WTC11 (cell line): ENCODE measurements around the gene ELK3. TPM values are rescaled to one million over a fixed set of nuclear protein-coding genes. Genes with fewer than 3 reads are reported as not detected.

Source experiments
- ATAC-seq: fragments of 200-7000 bp; cut with Tn5 transposase; 2 replicates; pipeline ENCODE4 v1.10.0; 2021; ENCODE audit warnings: mild to moderate bottlenecking, moderate library complexity
- CTCF ChIA-PET: fragments of 300-600 bp; sonication (Branson Sonifier 250); formaldehyde crosslinking; loops from one replicate; lab custom pipeline; 2021; ENCODE audit warnings: antibody characterized with exemption; lab: Charles Lee
- POLR2A ChIA-PET: fragments of 350-600 bp; sonication (Branson Sonifier 250); formaldehyde crosslinking; loops from one replicate; lab custom pipeline; 2021; ENCODE audit warnings: antibody characterized with exemption; lab: Charles Lee
- DNase-seq: peaks from one replicate; pipeline ENCODE4 v3.0.0; 2021; ENCODE audit warnings: low spot score
- H3K27ac Mint-ChIP-seq: 2 replicates; pipeline ENCODE4 v1.8.0; 2021; ENCODE audit warnings: mixed read lengths
- H3K27me3 Mint-ChIP-seq: 2 replicates; pipeline ENCODE4 v1.8.0; 2021; ENCODE audit warnings: low read depth, mild to moderate bottlenecking, moderate library complexity, mixed read lengths
- H3K36me3 Mint-ChIP-seq: 2 replicates; pipeline ENCODE4 v1.8.0; 2021; ENCODE audit warnings: mixed read lengths
- H3K4me1 Mint-ChIP-seq: 2 replicates; pipeline ENCODE4 v1.8.0; 2022; ENCODE audit warnings: mixed read lengths
- H3K4me3 Mint-ChIP-seq: 2 replicates; pipeline ENCODE4 v1.8.0; 2021; ENCODE audit warnings: mild to moderate bottlenecking, moderate library complexity, mixed read lengths
- H3K9me3 Mint-ChIP-seq: 2 replicates; pipeline ENCODE4 v1.8.0; 2021; ENCODE audit warnings: mixed read lengths
- CREM ChIP-seq: sonication (generic); formaldehyde crosslinking; IDR thresholded peaks from 2 replicates; pipeline ENCODE4 v1.8.1; 2022; ENCODE audit warnings: mild to moderate bottlenecking, missing genetic modification reagents, moderate library complexity
- FOXJ3 ChIP-seq: sonication (generic); formaldehyde crosslinking; IDR thresholded peaks from 2 replicates; pipeline ENCODE4 v1.9.0; 2021; ENCODE audit warnings: missing genetic modification reagents, mild to moderate bottlenecking, borderline replicate concordance
- FOXK1 ChIP-seq: sonication (generic); formaldehyde crosslinking; IDR thresholded peaks from 2 replicates; pipeline ENCODE4 v1.8.0; 2022; ENCODE audit warnings: mild to moderate bottlenecking, moderate library complexity, missing genetic modification reagents
- HMGA2 ChIP-seq: fragments of 250-450 bp; sonication (Bioruptor Pico); IDR thresholded peaks from 2 replicates; pipeline ENCODE4 v1.4.0; 2021; ENCODE audit warnings: mild to moderate bottlenecking, moderate library complexity
- NFATC4 ChIP-seq: fragments of 250-450 bp; sonication (Bioruptor Pico); IDR thresholded peaks from 2 replicates; pipeline ENCODE4 v1.9.0; 2021; ENCODE audit warnings: mild to moderate bottlenecking
- NR1H2 ChIP-seq: sonication (generic); formaldehyde crosslinking; IDR thresholded peaks from 2 replicates; pipeline ENCODE4 v1.9.0; 2021; ENCODE audit warnings: mild to moderate bottlenecking, moderate library complexity, missing genetic modification reagents
- NR2C2 ChIP-seq: sonication (generic); formaldehyde crosslinking; IDR thresholded peaks from 2 replicates; pipeline ENCODE4 v1.8.0; 2022; ENCODE audit warnings: mild to moderate bottlenecking, missing genetic modification reagents
- OVOL2 ChIP-seq: fragments of 250-450 bp; sonication (Bioruptor Pico); IDR thresholded peaks from 2 replicates; pipeline ENCODE4 v1.9.0; 2021; ENCODE audit warnings: mild to moderate bottlenecking, borderline replicate concordance
- TCF7 ChIP-seq: sonication (generic); formaldehyde crosslinking; IDR thresholded peaks from 2 replicates; pipeline ENCODE4 v1.8.0; 2022; ENCODE audit warnings: mild to moderate bottlenecking, low read depth, missing genetic modification reagents, moderate library complexity
- total RNA-seq: library from RNA; stranded (reverse); gene quantifications from 3 replicates; pipeline ENCODE4 v1.2.3, GENCODE V29; 2021
- TF ChIP-seq, protein P1 (sequence below): fragments of 200-600 bp; IDR thresholded peaks from 2 replicates; pipeline ENCODE4 v1.8.0; 2022; ENCODE audit warnings: antibody characterized with exemption
- TF ChIP-seq, protein P2 (sequence below): fragments of 250-450 bp; sonication (Bioruptor Pico); IDR thresholded peaks from 2 replicates; pipeline ENCODE4 v1.9.0; 2021; ENCODE audit warnings: moderate library complexity, mild to moderate bottlenecking, inconsistent platforms, borderline replicate concordance
- TF ChIP-seq, protein P3 (sequence below): sonication (generic); formaldehyde crosslinking; IDR thresholded peaks from 2 replicates; pipeline ENCODE4 v1.8.1; 2022; ENCODE audit warnings: mild to moderate bottlenecking, moderate library complexity, missing genetic modification reagents
- TF ChIP-seq, protein P4 (sequence below): sonication (generic); formaldehyde crosslinking; IDR thresholded peaks from 2 replicates; pipeline ENCODE4 v1.8.1; 2023; ENCODE audit warnings: mild to moderate bottlenecking, missing genetic modification reagents
- TF ChIP-seq, protein P5 (sequence below): sonication (generic); formaldehyde crosslinking; IDR thresholded peaks from 2 replicates; pipeline ENCODE4 v1.8.0; 2022; ENCODE audit warnings: mild to moderate bottlenecking, missing genetic modification reagents
- TF ChIP-seq, protein P6 (sequence below): fragments of 250-450 bp; sonication (Bioruptor Pico); IDR thresholded peaks from 2 replicates; pipeline ENCODE4 v2.1.2; 2022; ENCODE audit warnings: mild to moderate bottlenecking, moderate library complexity
- TF ChIP-seq, protein P7 (sequence below): fragments of 250-450 bp; sonication (Bioruptor Pico); IDR thresholded peaks from 2 replicates; pipeline ENCODE4 v1.9.0; 2021; ENCODE audit warnings: mild to moderate bottlenecking, borderline replicate concordance
- TF ChIP-seq, protein P8 (sequence below): sonication (generic); formaldehyde crosslinking; IDR thresholded peaks from 2 replicates; pipeline ENCODE4 v1.8.1; 2023; ENCODE audit warnings: mild to moderate bottlenecking, moderate library complexity, missing genetic modification reagents
- TF ChIP-seq, protein P9 (sequence below): fragments of 250-450 bp; sonication (Bioruptor Pico); IDR thresholded peaks from 2 replicates; pipeline ENCODE4 v1.9.0; 2021; ENCODE audit warnings: mild to moderate bottlenecking

ELK3 gene
- total RNA-seq, 1 experiment from 2014 or later, result 16.5 TPM

DNA sequence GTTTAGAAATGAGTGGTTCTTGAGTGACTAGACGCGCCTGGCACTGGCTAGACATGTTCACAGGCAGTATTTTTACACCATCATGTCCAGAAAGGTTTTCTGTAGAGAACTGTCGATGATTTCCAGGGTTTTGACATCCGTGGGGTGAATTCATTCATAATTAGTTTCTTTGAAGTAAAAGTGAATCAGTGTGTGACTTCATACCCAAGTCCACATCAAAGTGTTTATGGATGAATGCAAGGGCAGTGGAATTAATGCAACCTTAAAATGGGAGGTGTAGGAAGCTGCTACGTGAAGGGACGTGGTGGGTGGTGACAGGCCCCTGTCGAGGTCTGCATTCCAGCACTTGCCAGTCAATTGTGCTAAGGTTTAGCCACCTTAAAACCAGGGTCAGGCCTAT is 38.4 kb upstream of the ELK3 start:
- Mint-ChIP-seq H3K4me1 (peaks cover 16% of the 10 kb centered on the region), H3K36me3 (no peaks in the 10 kb centered on the region), H3K4me3 (no peak overlapping the region), H3K9me3 (peaks cover 7% of the 10 kb centered on the region), H3K27ac (no peak overlapping the region), H3K27me3 (no peaks in the 10 kb centered on the region)
- ChIA-PET CTCF (no interaction called here), POLR2A (no interaction called here)
- ATAC-seq (no peak), DNase-seq (no peak)
- TF ChIP-seq, protein P1, sequence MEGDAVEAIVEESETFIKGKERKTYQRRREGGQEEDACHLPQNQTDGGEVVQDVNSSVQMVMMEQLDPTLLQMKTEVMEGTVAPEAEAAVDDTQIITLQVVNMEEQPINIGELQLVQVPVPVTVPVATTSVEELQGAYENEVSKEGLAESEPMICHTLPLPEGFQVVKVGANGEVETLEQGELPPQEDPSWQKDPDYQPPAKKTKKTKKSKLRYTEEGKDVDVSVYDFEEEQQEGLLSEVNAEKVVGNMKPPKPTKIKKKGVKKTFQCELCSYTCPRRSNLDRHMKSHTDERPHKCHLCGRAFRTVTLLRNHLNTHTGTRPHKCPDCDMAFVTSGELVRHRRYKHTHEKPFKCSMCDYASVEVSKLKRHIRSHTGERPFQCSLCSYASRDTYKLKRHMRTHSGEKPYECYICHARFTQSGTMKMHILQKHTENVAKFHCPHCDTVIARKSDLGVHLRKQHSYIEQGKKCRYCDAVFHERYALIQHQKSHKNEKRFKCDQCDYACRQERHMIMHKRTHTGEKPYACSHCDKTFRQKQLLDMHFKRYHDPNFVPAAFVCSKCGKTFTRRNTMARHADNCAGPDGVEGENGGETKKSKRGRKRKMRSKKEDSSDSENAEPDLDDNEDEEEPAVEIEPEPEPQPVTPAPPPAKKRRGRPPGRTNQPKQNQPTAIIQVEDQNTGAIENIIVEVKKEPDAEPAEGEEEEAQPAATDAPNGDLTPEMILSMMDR, result no peak
- TF ChIP-seq FOXK1, result no peak
- no peak for TF ChIP-seq HMGA2 (CRISPR knock-in tag)
- TF ChIP-seq OVOL2 (CRISPR knock-in tag), result no peak
- TF ChIP-seq, protein P2, sequence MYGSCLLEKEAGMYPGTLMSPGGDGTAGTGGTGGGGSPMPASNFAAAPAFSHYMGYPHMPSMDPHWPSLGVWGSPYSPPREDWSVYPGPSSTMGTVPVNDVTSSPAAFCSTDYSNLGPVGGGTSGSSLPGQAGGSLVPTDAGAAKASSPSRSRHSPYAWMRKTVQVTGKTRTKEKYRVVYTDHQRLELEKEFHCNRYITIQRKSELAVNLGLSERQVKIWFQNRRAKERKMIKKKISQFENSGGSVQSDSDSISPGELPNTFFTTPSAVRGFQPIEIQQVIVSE (CRISPR knock-in tag), result no peak
- no peak for TF ChIP-seq NR1H2 (CRISPR knock-in tag)
- no peak for TF ChIP-seq FOXJ3 (CRISPR knock-in tag)
- no peak for TF ChIP-seq CREM
- TF ChIP-seq, protein P3, sequence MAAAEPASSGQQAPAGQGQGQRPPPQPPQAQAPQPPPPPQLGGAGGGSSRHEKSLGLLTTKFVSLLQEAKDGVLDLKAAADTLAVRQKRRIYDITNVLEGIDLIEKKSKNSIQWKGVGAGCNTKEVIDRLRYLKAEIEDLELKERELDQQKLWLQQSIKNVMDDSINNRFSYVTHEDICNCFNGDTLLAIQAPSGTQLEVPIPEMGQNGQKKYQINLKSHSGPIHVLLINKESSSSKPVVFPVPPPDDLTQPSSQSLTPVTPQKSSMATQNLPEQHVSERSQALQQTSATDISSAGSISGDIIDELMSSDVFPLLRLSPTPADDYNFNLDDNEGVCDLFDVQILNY (CRISPR knock-in tag), result no peak
- TF ChIP-seq, protein P4, sequence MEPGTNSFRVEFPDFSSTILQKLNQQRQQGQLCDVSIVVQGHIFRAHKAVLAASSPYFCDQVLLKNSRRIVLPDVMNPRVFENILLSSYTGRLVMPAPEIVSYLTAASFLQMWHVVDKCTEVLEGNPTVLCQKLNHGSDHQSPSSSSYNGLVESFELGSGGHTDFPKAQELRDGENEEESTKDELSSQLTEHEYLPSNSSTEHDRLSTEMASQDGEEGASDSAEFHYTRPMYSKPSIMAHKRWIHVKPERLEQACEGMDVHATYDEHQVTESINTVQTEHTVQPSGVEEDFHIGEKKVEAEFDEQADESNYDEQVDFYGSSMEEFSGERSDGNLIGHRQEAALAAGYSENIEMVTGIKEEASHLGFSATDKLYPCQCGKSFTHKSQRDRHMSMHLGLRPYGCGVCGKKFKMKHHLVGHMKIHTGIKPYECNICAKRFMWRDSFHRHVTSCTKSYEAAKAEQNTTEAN, result no peak
- TF ChIP-seq NR2C2 (CRISPR knock-in tag), result no peak
- TF ChIP-seq TCF7 (CRISPR knock-in tag), result no peak
- TF ChIP-seq NFATC4 (CRISPR knock-in tag), result no peak
- TF ChIP-seq, protein P5, sequence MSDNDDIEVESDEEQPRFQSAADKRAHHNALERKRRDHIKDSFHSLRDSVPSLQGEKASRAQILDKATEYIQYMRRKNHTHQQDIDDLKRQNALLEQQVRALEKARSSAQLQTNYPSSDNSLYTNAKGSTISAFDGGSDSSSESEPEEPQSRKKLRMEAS (CRISPR knock-in tag), result no peak
- TF ChIP-seq, protein P6, sequence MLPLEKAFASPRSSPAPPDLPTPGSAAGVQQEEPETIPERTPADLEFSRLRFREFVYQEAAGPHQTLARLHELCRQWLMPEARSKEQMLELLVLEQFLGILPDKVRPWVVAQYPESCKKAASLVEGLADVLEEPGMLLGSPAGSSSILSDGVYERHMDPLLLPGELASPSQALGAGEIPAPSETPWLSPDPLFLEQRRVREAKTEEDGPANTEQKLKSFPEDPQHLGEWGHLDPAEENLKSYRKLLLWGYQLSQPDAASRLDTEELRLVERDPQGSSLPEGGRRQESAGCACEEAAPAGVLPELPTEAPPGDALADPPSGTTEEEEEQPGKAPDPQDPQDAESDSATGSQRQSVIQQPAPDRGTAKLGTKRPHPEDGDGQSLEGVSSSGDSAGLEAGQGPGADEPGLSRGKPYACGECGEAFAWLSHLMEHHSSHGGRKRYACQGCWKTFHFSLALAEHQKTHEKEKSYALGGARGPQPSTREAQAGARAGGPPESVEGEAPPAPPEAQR (CRISPR knock-in tag), result no peak

DNA sequence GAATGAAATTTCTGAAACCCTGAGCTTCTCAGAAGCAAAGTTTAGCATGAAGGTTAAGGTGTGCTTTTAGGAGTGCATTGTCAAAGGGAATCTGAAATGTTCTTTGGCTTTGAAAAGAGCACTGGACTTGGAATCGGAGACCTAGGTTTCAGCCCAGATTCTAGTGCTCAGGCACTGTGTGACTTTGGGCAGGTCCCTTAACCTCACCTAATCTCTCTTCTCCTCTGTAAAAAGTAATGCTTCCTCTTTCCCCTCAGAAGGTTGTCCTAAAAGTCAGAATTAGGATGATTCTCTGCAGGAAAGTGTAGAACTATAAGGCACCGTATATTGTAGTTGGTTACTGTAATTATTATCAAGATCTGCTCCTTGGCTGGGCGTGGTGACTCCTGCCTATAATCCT is 38.0 kb upstream of the ELK3 start:
- Mint-ChIP-seq H3K9me3 (peaks cover 7% of the 10 kb centered on the region), H3K27ac (no peak overlapping the region), H3K27me3 (no peaks in the 10 kb centered on the region), H3K4me3 (no peak overlapping the region), H3K36me3 (no peaks in the 10 kb centered on the region), H3K4me1 (peaks cover 15% of the 10 kb centered on the region)
- TF ChIP-seq, protein P7, sequence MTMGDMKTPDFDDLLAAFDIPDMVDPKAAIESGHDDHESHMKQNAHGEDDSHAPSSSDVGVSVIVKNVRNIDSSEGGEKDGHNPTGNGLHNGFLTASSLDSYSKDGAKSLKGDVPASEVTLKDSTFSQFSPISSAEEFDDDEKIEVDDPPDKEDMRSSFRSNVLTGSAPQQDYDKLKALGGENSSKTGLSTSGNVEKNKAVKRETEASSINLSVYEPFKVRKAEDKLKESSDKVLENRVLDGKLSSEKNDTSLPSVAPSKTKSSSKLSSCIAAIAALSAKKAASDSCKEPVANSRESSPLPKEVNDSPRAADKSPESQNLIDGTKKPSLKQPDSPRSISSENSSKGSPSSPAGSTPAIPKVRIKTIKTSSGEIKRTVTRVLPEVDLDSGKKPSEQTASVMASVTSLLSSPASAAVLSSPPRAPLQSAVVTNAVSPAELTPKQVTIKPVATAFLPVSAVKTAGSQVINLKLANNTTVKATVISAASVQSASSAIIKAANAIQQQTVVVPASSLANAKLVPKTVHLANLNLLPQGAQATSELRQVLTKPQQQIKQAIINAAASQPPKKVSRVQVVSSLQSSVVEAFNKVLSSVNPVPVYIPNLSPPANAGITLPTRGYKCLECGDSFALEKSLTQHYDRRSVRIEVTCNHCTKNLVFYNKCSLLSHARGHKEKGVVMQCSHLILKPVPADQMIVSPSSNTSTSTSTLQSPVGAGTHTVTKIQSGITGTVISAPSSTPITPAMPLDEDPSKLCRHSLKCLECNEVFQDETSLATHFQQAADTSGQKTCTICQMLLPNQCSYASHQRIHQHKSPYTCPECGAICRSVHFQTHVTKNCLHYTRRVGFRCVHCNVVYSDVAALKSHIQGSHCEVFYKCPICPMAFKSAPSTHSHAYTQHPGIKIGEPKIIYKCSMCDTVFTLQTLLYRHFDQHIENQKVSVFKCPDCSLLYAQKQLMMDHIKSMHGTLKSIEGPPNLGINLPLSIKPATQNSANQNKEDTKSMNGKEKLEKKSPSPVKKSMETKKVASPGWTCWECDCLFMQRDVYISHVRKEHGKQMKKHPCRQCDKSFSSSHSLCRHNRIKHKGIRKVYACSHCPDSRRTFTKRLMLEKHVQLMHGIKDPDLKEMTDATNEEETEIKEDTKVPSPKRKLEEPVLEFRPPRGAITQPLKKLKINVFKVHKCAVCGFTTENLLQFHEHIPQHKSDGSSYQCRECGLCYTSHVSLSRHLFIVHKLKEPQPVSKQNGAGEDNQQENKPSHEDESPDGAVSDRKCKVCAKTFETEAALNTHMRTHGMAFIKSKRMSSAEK (CRISPR knock-in tag), result no peak
- TF ChIP-seq, protein P8, sequence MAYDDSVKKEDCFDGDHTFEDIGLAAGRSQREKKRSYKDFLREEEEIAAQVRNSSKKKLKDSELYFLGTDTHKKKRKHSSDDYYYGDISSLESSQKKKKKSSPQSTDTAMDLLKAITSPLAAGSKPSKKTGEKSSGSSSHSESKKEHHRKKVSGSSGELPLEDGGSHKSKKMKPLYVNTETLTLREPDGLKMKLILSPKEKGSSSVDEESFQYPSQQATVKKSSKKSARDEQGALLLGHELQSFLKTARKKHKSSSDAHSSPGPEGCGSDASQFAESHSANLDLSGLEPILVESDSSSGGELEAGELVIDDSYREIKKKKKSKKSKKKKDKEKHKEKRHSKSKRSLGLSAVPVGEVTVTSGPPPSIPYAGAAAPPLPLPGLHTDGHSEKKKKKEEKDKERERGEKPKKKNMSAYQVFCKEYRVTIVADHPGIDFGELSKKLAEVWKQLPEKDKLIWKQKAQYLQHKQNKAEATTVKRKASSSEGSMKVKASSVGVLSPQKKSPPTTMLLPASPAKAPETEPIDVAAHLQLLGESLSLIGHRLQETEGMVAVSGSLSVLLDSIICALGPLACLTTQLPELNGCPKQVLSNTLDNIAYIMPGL (CRISPR knock-in tag), result no peak
- TF ChIP-seq, protein P9, sequence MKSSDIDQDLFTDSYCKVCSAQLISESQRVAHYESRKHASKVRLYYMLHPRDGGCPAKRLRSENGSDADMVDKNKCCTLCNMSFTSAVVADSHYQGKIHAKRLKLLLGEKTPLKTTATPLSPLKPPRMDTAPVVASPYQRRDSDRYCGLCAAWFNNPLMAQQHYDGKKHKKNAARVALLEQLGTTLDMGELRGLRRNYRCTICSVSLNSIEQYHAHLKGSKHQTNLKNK, result no peak
- no peak for DNase-seq
- ChIA-PET POLR2A (no interaction called here), CTCF (no interaction called here)
- no peak for ATAC-seq
